22Rv1 (cell line): ENCODE results near the gene GRIK5.
"Not testable (repeated sequence)": the region's sequence is repeated elsewhere in the genome, so short reads cannot be mapped to it uniquely, and the experiment has no call there.

ENCODE experiments used
- H3K27ac ChIP-seq: fragments of 450-650 bp; 2 replicates; pipeline ENCODE4 v1.5.1; 2017
- ZFX ChIP-seq: fragments of 450-650 bp; IDR thresholded peaks from 2 replicates; pipeline ENCODE4 v1.6.1; 2017; ENCODE audit warnings: antibody characterized with exemption, borderline replicate concordance
- TF ChIP-seq, protein P1 (sequence below): fragments of 450-650 bp; IDR thresholded peaks from 2 replicates; pipeline ENCODE4 v1.5.1; 2017; ENCODE audit warnings: mild to moderate bottlenecking

The GRIK5 gene

DNA sequence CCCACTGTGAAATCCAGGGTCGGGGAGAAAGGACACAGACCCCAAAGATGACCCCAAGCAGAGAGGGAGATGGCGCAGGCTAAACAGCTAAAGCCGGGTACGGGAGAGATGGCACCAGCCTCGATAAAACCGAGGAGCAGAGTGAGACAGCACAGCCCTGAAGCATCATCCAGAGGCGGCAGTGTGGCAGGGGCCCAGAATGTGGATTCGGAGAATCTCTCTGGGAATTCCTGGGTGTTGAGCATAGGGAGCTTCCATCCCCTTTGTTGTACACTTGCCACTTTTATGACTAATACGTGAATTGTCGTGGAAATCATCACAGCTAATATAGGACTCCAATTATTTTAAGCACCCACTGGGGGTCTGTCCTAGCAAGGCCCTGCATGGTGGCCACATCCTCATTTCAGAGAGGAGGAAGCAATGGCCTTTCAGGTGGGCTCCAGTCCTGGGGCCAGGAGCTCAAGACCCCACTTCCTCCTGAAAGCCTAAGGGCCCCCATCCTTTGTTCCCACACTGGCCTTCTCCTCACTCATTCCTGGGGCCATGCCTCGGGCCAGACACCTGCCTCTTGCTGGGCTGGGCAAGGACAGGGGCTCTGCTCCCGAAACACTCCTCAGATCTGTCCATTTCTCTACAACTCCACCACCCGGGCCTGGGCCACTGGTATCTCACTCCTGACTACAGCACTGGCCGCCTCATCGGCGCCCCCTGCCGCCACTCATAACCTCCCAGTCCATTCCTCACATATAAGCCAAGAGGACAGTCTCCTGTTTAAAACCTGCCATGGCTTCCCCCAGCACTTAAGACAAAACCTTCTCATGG is 46.7 kb downstream of the GRIK5 start:
- TF ChIP-seq, protein P1, sequence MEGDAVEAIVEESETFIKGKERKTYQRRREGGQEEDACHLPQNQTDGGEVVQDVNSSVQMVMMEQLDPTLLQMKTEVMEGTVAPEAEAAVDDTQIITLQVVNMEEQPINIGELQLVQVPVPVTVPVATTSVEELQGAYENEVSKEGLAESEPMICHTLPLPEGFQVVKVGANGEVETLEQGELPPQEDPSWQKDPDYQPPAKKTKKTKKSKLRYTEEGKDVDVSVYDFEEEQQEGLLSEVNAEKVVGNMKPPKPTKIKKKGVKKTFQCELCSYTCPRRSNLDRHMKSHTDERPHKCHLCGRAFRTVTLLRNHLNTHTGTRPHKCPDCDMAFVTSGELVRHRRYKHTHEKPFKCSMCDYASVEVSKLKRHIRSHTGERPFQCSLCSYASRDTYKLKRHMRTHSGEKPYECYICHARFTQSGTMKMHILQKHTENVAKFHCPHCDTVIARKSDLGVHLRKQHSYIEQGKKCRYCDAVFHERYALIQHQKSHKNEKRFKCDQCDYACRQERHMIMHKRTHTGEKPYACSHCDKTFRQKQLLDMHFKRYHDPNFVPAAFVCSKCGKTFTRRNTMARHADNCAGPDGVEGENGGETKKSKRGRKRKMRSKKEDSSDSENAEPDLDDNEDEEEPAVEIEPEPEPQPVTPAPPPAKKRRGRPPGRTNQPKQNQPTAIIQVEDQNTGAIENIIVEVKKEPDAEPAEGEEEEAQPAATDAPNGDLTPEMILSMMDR = peak; percentile 89
- no peak for TF ChIP-seq ZFX
- H3K27ac ChIP-seq = no peak overlapping the region

DNA sequence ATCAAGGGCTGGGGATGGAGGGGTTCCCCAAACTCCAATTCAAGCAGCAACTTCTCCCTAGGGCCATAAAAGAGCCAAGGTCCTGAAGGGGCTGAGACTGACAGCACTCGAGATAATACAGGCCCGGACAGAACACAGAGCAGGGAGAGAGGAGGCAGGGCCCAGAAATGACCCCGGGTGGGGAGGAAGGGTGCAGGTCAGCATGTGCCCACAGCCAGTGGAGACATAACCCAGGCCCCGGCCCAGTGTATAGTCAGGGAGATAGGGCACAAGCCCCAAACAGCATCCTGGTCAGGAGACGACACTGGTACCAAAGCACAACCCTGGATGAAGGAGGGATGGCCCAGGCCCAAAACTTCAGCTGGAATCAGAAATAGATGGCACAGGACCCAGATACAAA is 47.4 kb downstream of the GRIK5 start:
- no peak for TF ChIP-seq ZFX
- TF ChIP-seq, protein P1 = no peak
- H3K27ac ChIP-seq = no peak overlapping the region

DNA sequence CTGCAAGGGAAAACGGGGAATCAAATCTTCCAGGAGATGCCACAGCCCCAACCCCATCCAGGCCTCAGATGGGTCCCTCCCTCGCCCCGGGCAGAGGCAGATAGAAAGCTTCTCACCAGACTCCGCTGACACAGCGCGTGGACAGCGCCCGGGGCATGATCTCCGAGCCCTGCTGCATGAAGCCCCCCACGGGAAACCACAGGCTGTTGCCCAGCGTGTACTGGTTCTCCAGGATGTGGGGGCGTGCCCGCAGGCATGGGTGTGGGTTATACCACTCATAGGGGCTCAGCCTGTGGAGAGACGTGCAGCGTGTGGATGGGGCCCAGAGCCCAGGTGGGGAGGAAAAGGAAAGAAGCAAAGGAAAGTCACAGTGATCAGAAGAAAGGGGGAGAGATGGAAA is 48.8 kb downstream of the GRIK5 start:
- TF ChIP-seq, protein P1 = no peak
- TF ChIP-seq ZFX = no peak
- H3K27ac ChIP-seq = no peak overlapping the region

DNA sequence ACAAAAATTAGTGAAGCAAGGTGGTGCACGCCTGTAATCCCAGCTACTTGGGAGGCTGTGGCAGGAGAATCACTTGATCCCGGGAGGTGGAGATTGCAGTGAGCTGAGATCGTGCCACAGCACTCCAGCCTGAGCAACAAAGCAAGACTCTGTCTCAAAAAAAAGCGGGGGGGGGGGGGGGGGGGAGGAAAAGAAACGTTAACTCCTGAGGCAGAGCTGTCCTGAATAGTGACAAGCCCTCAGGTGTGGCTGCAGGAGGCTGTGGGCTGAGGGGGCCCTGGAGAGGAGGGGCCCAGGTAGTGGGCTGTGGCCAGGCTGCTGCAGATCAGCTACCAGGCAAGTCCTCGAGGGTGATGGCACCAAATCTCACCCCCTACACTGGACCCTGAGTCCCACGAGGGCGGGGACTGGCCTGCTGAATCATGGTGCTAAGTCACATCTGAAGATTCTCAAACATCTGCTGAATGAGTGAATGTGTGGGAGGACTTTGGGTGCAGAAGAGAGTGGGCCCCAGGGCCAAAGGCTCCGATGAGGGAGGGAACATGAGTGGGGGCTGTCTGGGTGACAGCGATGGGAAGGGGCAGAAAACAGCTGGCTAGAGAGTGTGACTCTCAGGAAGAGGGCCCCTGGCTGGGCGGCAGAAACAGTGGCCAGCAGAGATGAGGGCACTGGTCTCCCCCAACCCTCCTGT is 51.4 kb downstream of the GRIK5 start:
- H3K27ac ChIP-seq = no peak overlapping the region
- TF ChIP-seq ZFX = no peak
- TF ChIP-seq, protein P1 = no peak

DNA sequence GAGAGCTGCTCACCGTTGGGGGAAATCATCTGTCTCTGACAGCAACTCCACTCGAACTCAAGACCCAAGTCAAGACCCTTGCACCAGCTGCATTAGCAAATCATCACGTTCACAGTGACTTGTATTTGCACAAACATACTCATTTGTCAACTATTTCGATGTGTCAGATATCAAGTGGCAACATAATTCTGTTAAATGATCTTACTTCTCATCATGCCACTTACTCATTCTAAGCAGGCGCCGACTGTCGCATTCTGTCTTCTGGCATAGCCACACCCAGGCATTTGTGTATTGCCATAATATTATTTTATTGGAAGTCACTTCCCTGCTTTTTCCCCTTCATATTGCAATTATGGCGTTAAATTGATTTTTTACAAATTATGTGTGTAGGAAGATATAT is 53.0 kb downstream of the GRIK5 start:
- no peak for TF ChIP-seq ZFX
- TF ChIP-seq, protein P1 = no peak

DNA sequence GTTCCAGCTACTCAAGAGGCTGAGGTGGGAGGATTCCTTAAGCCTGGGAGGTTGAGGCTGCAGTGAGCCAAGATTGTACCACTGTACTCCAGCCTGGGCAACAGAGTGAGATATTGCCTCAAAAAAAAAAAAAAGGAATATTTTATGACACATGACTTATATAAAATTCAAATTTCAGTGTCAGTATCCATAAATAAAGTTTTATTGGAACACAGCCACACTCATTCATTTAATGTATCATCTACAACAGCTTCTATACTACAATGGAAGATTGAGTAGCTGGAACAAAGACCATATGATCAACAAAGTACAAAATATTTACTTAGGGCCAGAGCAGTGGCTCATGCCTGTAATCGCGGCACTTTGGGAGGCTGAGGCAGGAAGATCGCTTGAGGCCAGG is 57.3 kb downstream of the GRIK5 start:
- not testable (repeated sequence) for H3K27ac ChIP-seq

More for the DNA sequence above, 53.0 kb downstream of the GRIK5 start:
- no peak overlapping the region for H3K27ac ChIP-seq

DNA sequence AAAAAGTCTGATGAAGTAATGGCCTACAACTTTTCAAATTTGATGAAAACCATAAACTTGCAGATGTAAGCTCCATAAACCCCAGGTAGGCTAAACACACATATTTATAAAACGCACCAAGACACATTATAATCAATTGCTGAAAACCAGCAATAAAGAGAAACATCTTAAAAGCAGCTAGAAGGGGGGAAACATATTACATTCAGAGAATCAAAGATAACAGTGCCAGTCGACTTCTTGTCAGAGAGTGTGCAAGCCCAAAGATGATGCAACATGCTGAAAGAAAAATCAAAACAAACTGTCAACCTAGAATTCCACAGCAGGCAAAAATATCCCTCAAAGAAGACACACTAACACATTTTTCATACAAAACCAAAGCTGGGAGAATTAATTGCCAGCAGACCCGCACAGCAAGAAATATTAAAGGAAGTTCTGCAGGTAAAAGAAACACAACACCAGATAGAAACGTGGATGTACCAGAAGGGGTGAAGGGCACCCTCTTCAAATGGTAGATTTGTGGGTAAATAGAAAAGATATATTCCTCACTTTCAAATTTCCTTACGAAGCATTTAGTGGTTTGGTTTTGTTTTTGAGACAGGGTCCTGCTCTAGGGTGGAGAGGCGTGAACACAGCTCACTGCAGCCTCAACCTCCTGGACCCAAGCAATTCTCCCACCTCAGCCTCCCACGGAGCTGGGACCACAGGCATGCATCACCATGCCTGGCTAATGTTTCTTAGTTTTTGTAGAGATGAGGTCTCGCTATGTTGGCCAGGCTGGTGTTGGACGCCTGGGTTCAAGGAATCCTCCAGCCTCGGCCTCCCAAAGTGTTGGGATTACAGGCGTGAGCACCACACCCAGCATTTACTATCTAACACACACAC is 59.5 kb downstream of the GRIK5 start:
- no peak for TF ChIP-seq ZFX
- TF ChIP-seq, protein P1 = no peak
- H3K27ac ChIP-seq = no peak overlapping the region
